UCSD-AML1 (cell line): ENCODE data around the gene NPAS3.

Experiments used
- DNase-seq: peaks from one replicate; lab custom pipeline; 2025; ENCODE audit not compliant: unreplicated experiment; lab: John Stamatoyannopoulos, UW

NPAS3 gene

DNA sequence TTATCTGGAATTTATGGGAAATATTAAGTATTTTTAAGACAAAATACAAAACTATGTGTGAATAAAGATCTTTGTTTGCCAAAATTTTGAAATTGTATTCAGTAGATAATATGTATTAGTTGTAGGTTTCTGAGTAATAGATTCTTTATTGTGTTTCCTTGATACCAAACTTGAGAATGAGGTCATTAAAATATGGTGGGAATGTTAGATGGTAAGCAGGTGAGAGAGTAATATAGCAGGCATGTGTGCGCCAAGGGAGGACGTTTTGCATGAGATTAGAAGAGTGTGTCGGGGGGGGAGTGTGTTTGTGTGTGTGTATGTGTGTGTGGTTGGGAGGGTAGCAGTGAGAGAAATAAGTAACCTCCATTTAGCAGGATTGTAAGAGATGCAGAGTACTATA lies 376.5 kb downstream of the NPAS3 start:
- DNase-seq, result no peak

DNA sequence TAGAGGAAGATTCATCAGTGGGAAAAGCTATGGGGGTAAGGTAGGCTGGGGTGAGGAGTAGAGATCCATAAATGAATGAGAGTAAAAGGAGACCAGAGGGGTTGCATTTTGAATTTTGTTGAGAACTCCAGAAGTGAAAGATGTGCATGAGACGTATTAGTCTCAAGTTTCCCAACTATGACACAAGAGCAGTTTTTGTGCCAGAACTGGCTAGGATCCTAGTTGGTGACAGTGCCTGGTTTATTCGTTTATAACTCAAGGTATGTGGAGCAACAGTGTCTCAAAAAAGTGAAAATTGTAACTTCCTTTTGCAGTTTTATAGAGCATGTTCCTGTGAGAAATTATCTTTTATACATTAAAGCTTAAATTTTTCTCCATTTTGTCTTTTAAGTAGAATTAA lies 377.0 kb downstream of the NPAS3 start:
- no peak for DNase-seq

DNA sequence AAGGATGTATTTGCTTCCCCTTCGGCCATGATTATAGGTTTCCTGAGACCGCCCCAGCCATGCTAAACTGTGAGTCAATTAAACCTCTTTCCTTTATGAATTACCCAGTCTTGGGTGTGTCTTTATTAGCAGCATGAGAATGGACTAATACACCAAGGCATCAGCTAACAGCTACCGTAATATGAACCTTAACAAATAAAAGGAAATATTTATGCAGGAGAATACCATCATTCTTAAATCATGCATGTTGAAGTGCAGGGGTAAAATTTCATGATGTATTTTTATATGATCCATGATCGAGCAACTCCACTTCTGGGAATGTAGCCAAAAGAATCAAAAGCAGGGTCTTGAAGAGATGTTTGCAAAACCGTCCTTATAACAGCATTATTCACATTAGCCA lies 379.0 kb downstream of the NPAS3 start:
- DNase-seq, result no peak

DNA sequence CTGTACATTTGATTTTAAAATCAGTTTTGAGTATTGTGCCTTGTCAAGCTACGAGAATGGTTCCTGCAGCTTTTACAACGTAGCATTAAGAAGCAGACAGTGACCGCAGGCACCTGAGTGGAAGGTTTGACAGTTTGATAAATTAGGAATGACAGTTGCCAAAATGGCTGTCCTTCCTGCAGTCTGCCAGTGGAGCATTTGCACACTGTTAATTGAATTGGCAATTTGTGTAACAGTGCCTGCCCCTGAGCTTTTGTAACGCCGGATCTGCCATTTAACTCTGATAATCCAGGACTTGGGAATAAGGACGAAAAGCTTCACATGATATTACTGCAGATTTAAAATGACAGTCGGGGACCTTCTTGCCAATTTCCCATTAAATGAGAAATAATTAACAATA lies 385.3 kb downstream of the NPAS3 start:
- no peak for DNase-seq

DNA sequence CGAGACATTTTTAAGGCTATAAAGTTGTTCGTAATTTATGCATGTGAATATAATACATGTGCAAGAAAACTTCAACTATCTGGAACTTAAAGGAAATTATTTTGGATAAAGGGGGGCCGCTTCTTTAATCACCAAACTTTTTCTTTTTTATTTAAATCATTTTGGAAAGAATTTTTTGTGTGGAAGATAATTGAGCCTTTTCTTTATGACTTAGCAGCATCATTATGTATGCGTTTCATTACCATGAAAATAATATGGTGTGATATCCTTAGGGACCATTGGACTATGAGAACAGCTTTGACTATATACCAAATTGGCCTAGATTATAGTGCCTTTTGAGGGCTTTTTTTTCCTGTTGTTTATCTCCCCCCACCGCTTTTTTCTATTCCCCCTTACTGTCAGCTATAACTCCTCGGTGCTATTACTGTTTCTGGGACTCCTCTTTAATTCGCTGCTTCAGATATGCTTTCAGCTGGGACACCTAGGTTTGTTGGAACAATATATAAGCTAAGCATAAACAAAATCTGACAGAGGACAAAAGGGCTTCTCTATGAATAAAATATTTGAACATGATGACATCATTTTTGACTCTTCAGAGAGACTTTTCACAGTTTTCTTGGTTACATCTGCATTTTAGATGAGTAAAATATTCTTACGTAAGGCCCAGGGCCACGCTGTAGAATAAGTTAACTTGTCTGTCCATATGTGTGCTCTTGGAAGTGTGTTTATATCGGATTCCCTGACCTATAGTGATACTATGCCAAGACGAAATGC lies 392.7 kb downstream of the NPAS3 start:
- DNase-seq, result no peak

DNA sequence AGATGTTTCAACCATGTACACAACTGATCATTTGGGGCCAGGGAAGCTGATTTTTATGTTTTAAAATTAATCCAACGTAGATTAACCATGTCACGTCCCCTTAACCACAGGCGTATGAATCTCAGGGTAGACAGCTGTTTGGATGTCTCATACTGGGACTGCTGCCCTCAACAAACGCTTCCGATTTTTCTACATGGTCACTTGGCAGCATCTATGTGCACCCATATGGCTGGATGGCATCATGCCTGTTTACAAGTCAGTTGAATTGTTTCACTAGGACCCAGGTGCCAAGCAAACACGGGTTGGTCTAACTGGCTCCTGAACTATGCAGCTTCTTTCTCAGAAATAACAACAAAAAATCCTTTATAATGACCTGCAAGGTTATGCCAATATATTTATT lies 393.8 kb downstream of the NPAS3 start:
- no peak for DNase-seq

DNA sequence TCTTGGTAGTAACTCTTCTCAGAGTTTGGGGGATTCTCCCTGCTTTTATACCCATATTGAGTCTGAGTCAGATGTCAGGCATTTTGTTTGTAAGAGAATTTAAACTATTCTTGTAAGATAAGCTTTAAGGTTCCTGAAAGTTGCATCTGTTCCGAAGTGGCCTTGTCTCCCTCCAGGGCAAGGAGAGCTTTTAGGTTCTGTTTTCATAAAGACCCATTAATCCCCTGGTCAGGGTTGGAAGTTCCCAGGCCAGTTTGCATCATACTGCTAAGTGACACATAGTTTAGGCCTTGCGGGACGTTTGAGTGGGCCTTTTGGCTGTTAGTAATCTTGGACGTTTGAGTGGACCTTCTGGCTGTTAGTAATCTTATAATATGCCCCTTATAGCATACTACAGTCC lies 396.7 kb downstream of the NPAS3 start:
- no peak for DNase-seq

DNA sequence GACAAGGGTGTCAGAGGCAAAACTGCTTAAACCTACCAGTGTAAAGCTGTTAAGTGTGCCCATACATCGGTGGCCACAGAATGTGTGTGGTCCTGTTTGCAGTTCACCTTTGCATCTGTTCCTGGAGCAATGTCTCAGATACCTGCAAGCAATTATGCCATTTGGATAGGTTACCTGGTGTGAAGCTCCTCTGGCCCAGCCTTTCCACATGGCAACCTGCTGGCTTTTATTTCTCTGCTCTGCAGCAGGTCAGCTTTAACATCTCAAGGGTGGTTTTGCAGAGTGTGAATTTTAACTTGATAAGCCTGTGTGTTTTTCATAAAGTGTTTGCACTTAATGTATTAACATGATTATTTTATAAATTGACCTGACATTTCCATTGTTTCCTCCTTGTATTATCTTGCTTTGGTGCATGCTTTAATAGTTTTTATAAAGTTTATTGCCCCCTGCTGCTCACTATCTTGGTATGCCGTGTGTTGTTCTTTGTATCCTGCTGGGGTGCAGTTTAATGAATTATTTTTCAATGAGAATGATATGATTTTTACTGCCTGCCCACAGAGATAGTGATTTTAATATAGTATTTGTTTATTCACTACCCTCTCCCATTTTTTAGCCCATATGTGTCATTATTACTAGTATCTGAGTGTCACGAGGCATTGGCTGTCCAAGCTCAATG lies 403.8 kb downstream of the NPAS3 start:
- no peak for DNase-seq

DNA sequence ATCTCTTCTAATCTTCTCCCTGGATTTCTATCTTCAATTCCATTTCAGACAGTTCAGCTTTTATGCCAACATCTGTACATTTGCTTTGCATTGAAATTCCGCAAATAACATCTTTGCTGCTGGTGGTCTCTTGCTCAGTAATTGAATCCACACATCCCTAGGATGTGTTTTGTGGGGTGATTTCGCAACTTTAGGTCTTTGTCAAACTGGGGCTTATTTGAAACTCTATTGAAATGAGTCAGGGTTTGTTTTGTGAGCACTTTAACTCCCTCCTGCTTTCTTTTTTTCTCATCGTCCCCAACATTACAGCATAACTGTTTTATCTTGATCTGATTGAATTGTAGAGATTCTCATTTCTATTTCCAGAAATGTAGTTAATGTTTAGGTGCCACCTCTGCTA lies 404.3 kb downstream of the NPAS3 start:
- no peak for DNase-seq

DNA sequence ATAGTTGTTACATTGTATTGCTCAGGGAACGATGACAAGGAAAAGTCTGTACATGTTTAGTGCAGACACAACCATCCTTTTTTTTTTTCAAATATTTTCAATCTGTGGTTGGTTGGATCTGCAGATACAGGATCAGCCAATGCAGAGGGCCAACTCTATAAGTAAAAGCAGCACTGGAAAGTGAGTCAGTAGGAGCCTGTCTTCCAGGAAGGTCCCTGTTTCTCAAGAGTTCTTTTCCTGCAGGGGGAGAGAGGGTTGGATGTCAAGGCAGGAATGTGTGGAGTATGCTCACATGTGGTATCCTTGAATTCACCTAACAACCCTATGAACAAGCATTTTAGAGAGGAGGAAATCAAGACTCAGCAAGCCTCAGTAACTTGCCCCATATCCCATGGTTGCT lies 409.1 kb downstream of the NPAS3 start:
- DNase-seq, result no peak

DNA sequence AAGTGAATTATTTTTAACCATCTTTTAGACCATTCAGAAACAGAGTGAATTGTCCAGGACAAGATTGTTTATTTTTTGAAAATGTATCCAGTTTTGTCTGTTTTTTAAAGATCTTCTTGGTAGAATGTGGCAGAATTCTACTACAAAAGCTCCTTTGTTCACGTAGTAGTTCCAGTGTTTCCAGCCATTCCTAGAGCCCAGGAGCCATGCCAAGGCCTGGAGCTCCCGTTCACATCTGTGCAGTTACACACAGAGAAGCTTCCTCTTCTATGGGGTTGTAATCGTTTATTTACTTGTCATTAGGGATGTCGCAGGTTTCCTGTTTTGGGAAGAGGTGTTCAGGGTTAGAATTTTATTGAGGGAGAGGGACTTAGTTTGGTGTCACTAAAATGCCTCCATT lies 409.8 kb downstream of the NPAS3 start:
- DNase-seq, result no peak

DNA sequence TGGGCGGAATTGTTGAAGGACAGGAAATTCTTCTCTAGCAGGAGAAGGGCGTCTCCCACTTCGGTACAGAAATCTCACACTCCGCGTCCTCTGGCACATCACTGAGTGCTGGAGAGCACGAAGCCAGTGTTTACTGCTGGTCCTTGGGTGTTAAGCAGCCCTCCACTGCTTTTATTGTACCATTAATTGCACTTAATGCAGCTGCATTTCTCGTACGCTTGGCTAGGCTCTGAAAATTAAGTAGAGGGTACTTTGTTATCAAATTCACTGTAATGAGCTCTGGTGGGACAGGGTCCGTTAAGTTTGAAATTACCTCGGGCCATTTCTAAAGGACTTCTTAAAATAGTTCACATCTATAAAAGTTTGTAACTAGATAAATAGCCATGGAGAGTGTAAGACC lies 411.2 kb downstream of the NPAS3 start:
- no peak for DNase-seq

DNA sequence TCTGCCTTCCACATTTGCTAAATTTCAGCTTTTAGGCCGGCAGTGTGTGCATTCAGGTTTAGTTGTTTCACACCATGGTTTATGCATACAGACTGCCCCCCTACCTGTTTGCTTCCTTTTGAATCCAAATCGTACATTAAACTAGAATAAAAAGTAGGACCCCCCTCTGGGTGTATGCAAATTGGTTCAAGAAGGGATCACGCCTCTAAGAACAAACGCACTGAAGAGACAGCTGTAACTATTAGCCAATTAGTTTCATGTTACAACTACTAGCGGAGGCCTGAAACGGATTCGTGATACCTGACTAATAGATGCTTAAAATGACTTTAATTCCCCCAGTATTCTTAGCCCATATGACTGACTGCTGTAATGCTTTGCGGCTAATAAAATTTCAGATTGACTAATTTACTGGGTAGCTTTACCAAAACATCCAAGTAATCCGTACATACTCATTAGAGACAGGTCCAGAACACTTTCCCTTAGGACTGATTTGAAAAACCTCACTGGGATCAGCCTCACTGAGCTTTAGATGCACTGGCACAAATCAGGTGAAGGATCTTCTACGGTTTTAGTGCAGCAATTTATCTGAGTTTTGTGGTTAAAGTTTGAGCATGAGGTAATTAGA lies 411.8 kb downstream of the NPAS3 start:
- no peak for DNase-seq

DNA sequence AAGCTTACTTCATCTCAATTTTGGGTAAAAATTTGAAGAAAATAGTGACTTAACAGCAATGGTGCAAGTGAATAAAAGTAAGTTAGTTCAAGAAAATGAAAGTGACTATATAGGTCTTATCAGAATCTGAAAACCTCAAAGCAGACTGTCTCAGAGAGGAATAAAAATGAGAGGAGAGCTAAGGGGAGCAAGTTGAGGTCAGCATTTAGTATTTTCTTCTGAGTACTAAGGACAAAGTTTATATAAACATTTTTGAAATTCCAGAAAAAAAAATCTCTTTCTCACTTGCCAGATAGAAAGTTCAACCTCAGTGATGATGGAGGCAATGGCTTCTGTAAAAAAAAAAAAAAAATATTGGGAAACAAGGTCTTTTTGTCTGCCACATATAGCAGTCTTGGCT lies 414.1 kb downstream of the NPAS3 start:
- no peak for DNase-seq

DNA sequence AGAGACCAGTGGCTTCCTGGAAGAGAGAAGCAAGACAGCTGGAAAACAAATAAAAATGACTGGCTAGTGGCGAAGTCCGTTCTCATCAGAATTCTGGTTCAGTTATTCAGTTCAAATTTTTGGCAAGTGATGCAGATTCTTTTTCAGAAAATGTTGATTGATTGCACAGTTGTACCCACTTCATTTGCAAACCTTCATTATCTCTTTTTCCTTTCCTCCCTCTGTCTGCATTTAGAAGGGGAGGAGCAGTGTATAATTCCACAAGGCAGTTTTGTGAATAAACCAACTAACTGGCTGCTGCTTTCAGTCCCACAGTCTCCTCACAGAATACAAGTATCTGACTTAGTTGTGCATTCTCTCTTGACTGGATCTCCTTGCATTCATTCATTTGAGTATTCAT lies 417.5 kb downstream of the NPAS3 start:
- no peak for DNase-seq

DNA sequence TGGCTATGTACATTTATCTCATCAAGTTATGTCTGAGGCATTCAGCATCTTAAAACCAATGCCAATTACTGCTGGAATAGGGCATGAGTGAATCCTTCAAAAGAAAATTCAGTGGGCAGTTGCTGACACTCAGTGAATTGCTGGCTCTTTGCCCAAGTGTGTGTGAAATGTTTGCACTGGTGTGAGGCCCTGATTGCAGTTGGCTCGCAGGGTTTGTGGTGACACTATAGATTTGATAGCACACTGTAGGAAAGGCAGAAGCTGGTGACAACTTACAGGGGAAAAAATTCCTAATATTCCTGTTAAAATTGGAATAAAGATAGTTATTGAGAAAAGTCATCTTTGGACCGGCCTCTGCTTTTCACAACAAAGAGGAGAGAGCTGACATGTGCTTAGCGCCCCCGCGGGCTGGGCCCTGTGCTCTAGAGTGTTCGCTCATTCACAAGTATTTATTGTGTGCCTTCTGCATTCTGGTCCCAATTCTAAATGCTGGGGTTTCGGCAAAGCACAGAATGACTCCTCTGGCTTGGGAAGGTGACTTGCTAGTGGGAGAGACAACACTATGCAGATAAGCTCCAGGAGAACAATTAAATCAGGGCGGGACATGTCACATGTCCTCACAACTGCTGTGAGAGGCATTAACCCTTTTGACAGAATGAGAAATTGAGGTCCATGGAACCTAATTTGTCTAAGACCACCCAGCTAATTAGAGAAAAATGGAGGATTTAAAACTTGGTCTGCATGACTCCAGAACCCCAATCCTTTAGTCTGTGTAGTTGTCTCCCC lies 418.7 kb downstream of the NPAS3 start:
- no peak for DNase-seq

DNA sequence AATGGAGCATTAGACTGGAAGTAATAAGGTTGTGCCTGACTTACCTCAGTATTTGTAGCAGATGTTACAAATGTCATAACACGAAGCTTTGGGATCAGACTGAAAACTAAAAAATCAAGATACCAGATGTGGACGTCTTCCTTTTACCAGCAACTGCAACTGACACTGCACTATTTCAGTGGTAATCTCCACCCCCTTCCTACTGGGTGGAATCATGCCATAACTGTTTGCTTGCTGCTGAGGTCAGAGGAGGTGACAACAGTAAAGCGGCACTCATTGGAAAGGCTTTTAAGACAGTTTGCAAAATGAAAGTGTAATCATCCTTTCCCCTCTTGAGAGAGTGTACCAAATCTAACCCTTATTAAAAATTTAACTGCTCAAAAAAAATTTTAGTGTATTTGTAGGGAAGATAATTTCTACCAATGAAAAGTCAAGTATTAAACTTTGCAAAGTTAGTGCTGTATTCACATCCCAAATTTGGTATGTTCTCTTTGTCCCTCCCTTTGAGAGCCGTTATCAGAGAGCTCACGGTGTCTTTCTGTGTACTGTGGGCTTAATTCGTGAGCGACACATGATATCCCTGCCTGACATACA lies 420.7 kb downstream of the NPAS3 start:
- DNase-seq, result no peak

DNA sequence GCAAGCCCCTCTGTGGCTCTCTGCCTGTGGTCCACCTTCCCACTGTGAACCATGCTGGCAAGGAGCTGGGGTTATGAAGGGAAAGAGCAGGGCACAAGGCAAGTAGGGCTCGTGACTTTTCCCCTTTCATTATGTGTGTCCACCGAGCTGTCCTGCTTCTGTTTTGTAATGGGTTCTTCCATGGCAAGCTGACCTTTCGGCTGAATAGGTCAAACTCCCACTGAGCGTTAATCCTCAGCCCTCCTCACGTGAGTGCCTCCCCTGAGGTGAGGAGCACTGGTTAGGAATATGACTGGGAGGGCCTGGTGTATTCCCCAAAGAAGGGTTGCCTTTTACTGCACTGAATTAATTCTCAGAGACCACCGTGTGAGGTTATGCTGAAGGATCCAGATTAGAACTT lies 424.3 kb downstream of the NPAS3 start:
- no peak for DNase-seq

DNA sequence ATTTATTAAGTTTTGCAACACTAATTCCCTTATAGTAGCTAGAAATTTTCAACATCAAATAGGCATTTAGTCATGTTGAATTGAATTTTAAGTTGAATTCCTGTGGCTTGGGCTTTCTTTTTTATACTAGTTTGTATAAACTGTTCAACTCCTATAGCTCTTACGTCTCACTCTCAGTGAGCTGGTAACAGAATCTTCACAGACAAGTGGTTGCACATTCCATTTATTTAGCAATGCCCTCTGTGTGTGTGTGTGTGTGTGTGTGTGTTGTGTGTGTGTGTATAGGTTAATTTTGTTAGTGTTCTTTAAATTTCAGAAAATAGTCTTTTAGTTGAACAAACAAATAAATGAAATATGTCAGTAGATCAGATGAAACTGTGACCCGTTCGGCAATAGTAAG lies 425.0 kb downstream of the NPAS3 start:
- no peak for DNase-seq

DNA sequence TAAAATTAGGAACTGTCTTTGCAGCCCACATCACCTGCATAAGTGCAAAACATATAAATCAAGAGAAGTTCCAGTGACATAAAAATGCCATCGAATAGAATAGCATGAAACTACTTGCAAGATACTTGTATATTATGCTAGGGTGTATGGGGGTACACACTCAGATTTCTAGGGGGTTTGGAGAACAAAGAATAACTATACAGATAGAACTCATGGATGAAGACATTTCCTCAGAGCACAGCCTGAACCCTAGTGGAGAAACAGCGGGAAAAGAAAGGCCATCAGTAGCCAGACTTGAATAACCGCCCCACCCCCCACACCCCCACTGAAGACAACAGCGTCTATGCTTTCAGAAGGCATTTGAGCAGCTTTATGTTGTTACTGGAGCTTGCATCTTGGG lies 425.8 kb downstream of the NPAS3 start:
- no peak for DNase-seq

DNA sequence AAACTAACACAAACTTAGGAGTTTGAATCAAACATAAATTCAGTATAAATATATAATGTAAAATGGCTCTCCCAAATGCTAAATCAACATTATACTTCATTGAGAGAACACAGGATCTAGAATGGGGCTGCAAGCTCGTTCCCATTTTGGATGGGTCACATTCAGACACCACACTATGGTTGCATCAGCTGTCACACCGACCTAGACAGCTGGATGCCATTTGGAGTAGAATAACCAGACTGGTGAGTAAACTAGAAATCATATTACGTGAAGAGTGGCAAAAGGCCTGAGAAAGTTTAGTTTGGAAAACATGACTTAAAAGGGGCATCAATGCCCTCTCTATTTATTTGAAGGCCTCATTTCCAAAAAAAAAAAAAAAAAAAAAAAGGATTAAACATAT lies 430.4 kb downstream of the NPAS3 start:
- no peak for DNase-seq
